K562 (cell line): ENCODE results near the gene RAB6A. TPM values are rescaled to one million over a fixed set of nuclear protein-coding genes. Genes with fewer than 3 reads are reported as not detected.

ENCODE experiments used
- HNRNPLL ChIP-seq: fragments of 200-400 bp; formaldehyde crosslinking; IDR thresholded peaks from 2 replicates; pipeline ENCODE4 v1.6.1; 2017; ENCODE audit warnings: low read length, low read depth, mild to moderate bottlenecking; ENCODE audit not compliant: poor library complexity, severe bottlenecking
- PHF21A ChIP-seq: fragments of 450-650 bp; IDR thresholded peaks from 2 replicates; pipeline ENCODE4 v1.6.1; 2017; ENCODE audit warnings: low read depth, borderline replicate concordance
- PRDM10 ChIP-seq: fragments of 450-650 bp; IDR thresholded peaks from 2 replicates; pipeline ENCODE4 v1.6.1; 2018; ENCODE audit not compliant: partially characterized antibody
- PURB ChIP-seq: sonication (generic); formaldehyde crosslinking; IDR thresholded peaks from 2 replicates; pipeline ENCODE4 v1.9.0; 2021; ENCODE audit warnings: low read depth, mild to moderate bottlenecking, missing genetic modification reagents
- RCOR1 ChIP-seq, 2 experiments: IDR thresholded peaks; 2 replicates each; pipeline ENCODE4 v1.6.1; 2012; ENCODE audit warnings: low read depth in 2 of 2, low read length in 2 of 2, borderline replicate concordance in 1 of 2, improper control_type of control experiment in 1 of 2
- SP1 ChIP-seq: sonication (generic); formaldehyde crosslinking; IDR thresholded peaks from 2 replicates; pipeline ENCODE4 v1.8.1; 2022; ENCODE audit warnings: mild to moderate bottlenecking, missing genetic modification reagents
- TBL1XR1 ChIP-seq, 2 experiments: IDR thresholded peaks; 2 replicates each; pipeline ENCODE4 v1.6.1; 2012; ENCODE audit warnings: improper control_type of control experiment in 2 of 2, low read length in 2 of 2, mild to moderate bottlenecking in 1 of 2
- TBP ChIP-seq: optimal IDR thresholded peaks from 2 replicates; pipeline ENCODE3; 2011; ENCODE audit warnings: low read depth, low read length, improper control_type of control experiment
- TCF7L2 ChIP-seq: fragments of 150-350 bp; IDR thresholded peaks from 2 replicates; pipeline ENCODE4 v1.6.1; 2016; ENCODE audit warnings: low read depth, mild to moderate bottlenecking, low read length, moderate library complexity
- THRAP3 ChIP-seq: fragments of 450-650 bp; IDR thresholded peaks from 2 replicates; pipeline ENCODE4 v1.6.1; 2016; ENCODE audit warnings: mild to moderate bottlenecking, inconsistent platforms, borderline replicate concordance
- ZNF24 ChIP-seq: fragments of 450-650 bp; IDR thresholded peaks from 2 replicates; pipeline ENCODE4 v1.6.1; 2016
- polyA plus RNA-seq, 8 experiments: library from polyadenylated mRNA; depleted of rRNA in 4 of 8; stranded (reverse) in 5 of 8; unstranded in 3 of 8; fragments of >200 nt; fragmentation: Nextera tagmentation in 2 of 8; fragmentation: Illumina TruSeq in 1 of 8; extraction: Ambion mirVana in 2 of 8; extraction: Trizol in 1 of 8; gene quantifications; 2 replicates each; pipeline versions ENCODE4 v1.2.1 to v1.2.3, GENCODE V29; 2011 to 2014; ENCODE audit warnings: inconsistent platforms in 1 of 8, missing spikeins in 1 of 8
- total RNA-seq, 7 experiments: library from RNA; depleted of rRNA in 6 of 7; stranded (reverse); fragments of >200 nt in 6 of 7; fragmentation: Illumina TruSeq in 2 of 7; extraction: Trizol in 2 of 7; gene quantifications; 2 replicates each; pipeline versions ENCODE4 v1.2.1 to v1.2.3, GENCODE V29; 2011 to 2021; ENCODE audit warnings: low replicate concordance in 1 of 7
- TF ChIP-seq, protein P1 (sequence below), 3 experiments: IDR thresholded peaks in 2 of 3; conservative IDR thresholded peaks in 1 of 3; 2 replicates each; pipeline ENCODE4 v1.5.1; 2011 to 2012; ENCODE audit warnings: low read length in 3 of 3, mild to moderate bottlenecking in 3 of 3, control low read depth in 2 of 3, improper control_type of control experiment in 1 of 3, inconsistent platforms in 1 of 3, low read depth in 1 of 3, mixed read lengths in 1 of 3, moderate library complexity in 1 of 3; ENCODE audit not compliant: insufficient read depth in 2 of 3
- TF ChIP-seq, protein P2 (sequence below): fragments of 200-400 bp; formaldehyde crosslinking; IDR thresholded peaks from 2 replicates; pipeline ENCODE4 v1.6.1; 2017; ENCODE audit warnings: mild to moderate bottlenecking, low read depth, low read length, moderate library complexity
- TF ChIP-seq, protein P3 (sequence below), 2 experiments: fragments of 450-650 bp; IDR thresholded peaks; 2 replicates each; pipeline ENCODE4 v1.6.1; 2016
- TF ChIP-seq, protein P4 (sequence below): fragments of 450-650 bp; IDR thresholded peaks from 2 replicates; pipeline ENCODE4 v1.7.1; 2018; ENCODE audit warnings: mild to moderate bottlenecking, low read depth; ENCODE audit not compliant: partially characterized antibody

RAB6A gene
- total and polyA plus RNA-seq, 9 of the 15 experiments (the other 6 are each of a cell fraction or from before 2014, with no cell fraction given), result 14.0 to 95.3 (median 45.4) TPM

DNA sequence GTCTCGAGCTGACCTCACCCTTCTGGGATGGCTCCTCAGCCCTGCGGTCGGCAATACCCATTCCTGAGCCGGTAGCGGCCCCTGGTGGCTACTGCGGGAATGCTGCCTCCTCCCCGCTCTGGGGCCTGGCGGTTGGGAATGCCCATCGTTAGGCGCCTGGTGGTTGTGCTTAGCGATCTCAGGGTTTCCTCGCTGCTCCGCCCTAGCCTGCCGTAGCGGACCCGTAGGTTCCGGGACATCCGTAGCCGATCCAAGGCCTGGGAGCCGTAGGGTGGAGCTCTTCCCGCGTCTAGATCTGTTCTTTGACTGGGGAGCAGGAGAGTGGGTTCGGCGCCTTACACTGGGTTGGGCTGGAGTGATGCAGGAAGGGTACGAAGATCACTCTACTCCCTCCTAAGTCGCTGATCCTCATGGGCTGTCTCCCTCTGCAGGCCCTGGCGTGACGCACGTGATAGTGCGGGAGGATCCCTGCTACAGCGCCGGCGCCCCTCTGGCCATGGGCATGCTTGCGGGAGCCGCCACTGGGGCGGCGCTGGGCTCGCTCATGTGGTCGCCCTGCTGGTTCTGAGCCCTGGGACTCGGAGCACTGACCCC lies 99.7 kb downstream of the RAB6A start (continued):
- TF ChIP-seq, protein P1, sequence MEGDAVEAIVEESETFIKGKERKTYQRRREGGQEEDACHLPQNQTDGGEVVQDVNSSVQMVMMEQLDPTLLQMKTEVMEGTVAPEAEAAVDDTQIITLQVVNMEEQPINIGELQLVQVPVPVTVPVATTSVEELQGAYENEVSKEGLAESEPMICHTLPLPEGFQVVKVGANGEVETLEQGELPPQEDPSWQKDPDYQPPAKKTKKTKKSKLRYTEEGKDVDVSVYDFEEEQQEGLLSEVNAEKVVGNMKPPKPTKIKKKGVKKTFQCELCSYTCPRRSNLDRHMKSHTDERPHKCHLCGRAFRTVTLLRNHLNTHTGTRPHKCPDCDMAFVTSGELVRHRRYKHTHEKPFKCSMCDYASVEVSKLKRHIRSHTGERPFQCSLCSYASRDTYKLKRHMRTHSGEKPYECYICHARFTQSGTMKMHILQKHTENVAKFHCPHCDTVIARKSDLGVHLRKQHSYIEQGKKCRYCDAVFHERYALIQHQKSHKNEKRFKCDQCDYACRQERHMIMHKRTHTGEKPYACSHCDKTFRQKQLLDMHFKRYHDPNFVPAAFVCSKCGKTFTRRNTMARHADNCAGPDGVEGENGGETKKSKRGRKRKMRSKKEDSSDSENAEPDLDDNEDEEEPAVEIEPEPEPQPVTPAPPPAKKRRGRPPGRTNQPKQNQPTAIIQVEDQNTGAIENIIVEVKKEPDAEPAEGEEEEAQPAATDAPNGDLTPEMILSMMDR (IDR thresholded peaks at IDR 0.05 in 2 of 3, conservative IDR thresholded peaks at IDR 0.05 in 1 of 3; ENCODE audit: insufficient read depth in 2 of 3, low read depth in 1 of 3, low read length in 3 of 3), result peak; percentile 96 to 98 (median 97)
- peak in 1 of 2 experiments; percentile 51; a peak in 2 of 4 replicates for TF ChIP-seq TBL1XR1 (IDR thresholded peaks at IDR 0.05; ENCODE audit: low read length in 2 of 2)
- no peak for TF ChIP-seq PHF21A
- no peak for TF ChIP-seq PURB (CRISPR knock-in tag)
- TF ChIP-seq SP1, result peak; percentile 64; the same call in 1 of the 2 replicates
- TF ChIP-seq ZNF24, result peak; percentile 28; the same call in 1 of the 2 replicates
- TF ChIP-seq, protein P2, sequence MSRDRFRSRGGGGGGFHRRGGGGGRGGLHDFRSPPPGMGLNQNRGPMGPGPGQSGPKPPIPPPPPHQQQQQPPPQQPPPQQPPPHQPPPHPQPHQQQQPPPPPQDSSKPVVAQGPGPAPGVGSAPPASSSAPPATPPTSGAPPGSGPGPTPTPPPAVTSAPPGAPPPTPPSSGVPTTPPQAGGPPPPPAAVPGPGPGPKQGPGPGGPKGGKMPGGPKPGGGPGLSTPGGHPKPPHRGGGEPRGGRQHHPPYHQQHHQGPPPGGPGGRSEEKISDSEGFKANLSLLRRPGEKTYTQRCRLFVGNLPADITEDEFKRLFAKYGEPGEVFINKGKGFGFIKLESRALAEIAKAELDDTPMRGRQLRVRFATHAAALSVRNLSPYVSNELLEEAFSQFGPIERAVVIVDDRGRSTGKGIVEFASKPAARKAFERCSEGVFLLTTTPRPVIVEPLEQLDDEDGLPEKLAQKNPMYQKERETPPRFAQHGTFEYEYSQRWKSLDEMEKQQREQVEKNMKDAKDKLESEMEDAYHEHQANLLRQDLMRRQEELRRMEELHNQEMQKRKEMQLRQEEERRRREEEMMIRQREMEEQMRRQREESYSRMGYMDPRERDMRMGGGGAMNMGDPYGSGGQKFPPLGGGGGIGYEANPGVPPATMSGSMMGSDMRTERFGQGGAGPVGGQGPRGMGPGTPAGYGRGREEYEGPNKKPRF, result no peak
- TF ChIP-seq, protein P3, sequence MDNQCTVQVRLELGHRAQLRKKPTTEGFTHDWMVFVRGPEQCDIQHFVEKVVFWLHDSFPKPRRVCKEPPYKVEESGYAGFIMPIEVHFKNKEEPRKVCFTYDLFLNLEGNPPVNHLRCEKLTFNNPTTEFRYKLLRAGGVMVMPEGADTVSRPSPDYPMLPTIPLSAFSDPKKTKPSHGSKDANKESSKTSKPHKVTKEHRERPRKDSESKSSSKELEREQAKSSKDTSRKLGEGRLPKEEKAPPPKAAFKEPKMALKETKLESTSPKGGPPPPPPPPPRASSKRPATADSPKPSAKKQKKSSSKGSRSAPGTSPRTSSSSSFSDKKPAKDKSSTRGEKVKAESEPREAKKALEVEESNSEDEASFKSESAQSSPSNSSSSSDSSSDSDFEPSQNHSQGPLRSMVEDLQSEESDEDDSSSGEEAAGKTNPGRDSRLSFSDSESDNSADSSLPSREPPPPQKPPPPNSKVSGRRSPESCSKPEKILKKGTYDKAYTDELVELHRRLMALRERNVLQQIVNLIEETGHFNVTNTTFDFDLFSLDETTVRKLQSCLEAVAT (IDR thresholded peaks at IDR 0.05), result peak in 1 of 2 experiments; percentile 66; a peak in 1 of 4 replicates
- peak; percentile 35 for TF ChIP-seq TBP
- TF ChIP-seq PRDM10, result no peak
- TF ChIP-seq THRAP3, result no peak
- peak in 1 of 2 experiments; percentile 70; a peak in 2 of 4 replicates for TF ChIP-seq RCOR1 (IDR thresholded peaks at IDR 0.05; ENCODE audit: borderline replicate concordance in 1 of 2, low read depth in 2 of 2, low read length in 2 of 2)
- TF ChIP-seq, protein P4, sequence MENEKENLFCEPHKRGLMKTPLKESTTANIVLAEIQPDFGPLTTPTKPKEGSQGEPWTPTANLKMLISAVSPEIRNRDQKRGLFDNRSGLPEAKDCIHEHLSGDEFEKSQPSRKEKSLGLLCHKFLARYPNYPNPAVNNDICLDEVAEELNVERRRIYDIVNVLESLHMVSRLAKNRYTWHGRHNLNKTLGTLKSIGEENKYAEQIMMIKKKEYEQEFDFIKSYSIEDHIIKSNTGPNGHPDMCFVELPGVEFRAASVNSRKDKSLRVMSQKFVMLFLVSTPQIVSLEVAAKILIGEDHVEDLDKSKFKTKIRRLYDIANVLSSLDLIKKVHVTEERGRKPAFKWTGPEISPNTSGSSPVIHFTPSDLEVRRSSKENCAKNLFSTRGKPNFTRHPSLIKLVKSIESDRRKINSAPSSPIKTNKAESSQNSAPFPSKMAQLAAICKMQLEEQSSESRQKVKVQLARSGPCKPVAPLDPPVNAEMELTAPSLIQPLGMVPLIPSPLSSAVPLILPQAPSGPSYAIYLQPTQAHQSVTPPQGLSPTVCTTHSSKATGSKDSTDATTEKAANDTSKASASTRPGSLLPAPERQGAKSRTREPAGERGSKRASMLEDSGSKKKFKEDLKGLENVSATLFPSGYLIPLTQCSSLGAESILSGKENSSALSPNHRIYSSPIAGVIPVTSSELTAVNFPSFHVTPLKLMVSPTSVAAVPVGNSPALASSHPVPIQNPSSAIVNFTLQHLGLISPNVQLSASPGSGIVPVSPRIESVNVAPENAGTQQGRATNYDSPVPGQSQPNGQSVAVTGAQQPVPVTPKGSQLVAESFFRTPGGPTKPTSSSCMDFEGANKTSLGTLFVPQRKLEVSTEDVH, result no peak
- peak; percentile 12 for TF ChIP-seq HNRNPLL
- TF ChIP-seq TCF7L2, result no peak
